Posterior vena cava (tissue), 2 donors: ENCODE results near the gene ASB1. TPM values are rescaled to one million over a fixed set of nuclear protein-coding genes. Genes with fewer than 3 reads are reported as not detected.
"Not testable (repeated sequence)": the region's sequence is repeated elsewhere in the genome, so short reads cannot be mapped to it uniquely, and the experiment has no call there.

Source experiments
- DNase-seq: peaks from one replicate; pipeline ENCODE4 v3.0.0-alpha.2; 2020; ENCODE audit warnings: low spot score
- intact Hi-C, 2 donors: fragments of 100-400 bp; cut with DNase I; formaldehyde crosslinking; loops; one replicate each; pipeline versions ENCODE4 v1.14.1 to v1.14.2; 2022 to 2023
- total RNA-seq, 2 donors: library from RNA; stranded (reverse); fragmentation: NEBNext Ultra II Directional; extraction: Animal tissue kit (Norgen Biotek cat#: 25700); gene quantifications; one replicate each; pipeline ENCODE4 v1.2.1, GENCODE V29; 2021
- donor health status: DM: yes; HTN: yes; CAD: no.
- donor health status: DM: yes; HTN: yes; CAD: no.

Gene ASB1
- total RNA-seq, 2 donors from 2014 or later, result 36.3 to 39.7 TPM

GRCh38 chr2:238399094-238399493, 27.6 kb upstream of the ASB1 start:
- intact Hi-C loops, result no loop called here
- no peak for DNase-seq

DNA sequence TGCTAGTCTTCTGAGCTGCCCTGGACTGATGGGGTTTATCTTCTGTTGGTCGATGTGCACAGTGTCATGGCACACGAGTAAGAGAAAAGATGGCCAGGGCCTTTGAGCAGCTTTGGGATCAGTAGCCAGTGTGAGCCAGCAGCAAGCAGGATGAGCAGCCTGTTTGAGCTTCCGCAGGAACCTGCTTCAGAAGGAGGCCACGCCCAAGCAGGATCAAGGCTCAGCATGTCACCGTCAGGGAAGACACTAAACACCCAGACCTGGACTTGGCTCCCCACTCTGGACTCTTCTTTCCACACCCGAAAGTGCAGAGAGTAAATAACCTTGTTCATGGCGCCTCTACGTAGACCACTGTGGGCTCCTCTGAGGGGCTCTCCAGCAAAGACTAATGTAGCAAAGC, 25.2 kb upstream of the ASB1 start:
- intact Hi-C loops, result no loop called here
- DNase-seq, result no peak

GRCh38 chr2:238403632-238404405, 22.9 kb upstream of the ASB1 start:
- DNase-seq, result no peak
- intact Hi-C loops, result no loop called here

- intact Hi-C loops, result no loop called here
- no peak for DNase-seq
These were observed 22.1 kb upstream of the ASB1 start for GRCh38 chr2:238404406-238405216.

- intact Hi-C loops, DNase-seq: not testable (repeated sequence)
These were observed 21.5 kb upstream of the ASB1 start for GRCh38 chr2:238405217-238405555.

GRCh38 chr2:238406221-238406997, 20.3 kb upstream of the ASB1 start:
- no peak for DNase-seq
- intact Hi-C loops, result no loop called here

GRCh38 chr2:238406998-238407285, 19.8 kb upstream of the ASB1 start:
- intact Hi-C loops, result no loop called here
- no peak for DNase-seq

GRCh38 chr2:238407566-238407965, 19.2 kb upstream of the ASB1 start:
- intact Hi-C loops, result no loop called here
- no peak for DNase-seq

DNA sequence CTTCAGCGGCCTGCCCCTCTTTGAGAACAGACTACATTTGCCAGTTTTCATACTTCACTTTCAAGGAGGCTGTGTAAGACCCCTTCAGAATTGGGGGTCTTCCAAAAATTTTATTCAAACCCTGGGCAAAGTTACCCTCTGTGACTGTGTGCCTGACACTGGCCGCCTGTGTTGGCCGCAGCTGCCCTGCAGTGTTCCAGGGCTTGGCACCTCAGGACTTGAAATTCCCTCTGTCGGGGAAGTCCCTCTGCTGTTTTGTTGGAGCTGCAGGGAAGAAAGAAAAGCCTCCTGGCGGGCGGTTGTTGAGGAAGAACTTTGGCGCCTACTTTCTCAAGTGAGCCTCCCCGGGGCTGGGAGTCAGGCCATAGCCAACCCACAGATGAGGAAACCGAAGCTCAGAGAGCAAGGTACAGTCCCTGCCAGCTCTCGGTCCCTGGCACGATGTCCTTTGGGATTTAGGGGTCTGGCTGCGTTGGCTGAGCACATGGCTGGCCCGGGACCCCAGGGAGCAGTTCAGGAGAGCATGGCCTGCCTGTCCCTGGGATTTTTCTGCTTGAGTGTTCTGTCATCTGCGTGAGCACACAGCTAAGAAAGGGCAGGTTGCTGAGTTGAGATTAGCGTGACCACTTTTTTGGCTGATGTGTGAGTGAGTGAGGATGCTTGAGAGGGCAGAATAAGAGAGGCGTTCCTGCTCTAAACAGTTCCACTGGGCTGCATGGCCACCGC, 17.9 kb upstream of the ASB1 start:
- no peak for DNase-seq
- intact Hi-C loops, result no loop called here

DNA sequence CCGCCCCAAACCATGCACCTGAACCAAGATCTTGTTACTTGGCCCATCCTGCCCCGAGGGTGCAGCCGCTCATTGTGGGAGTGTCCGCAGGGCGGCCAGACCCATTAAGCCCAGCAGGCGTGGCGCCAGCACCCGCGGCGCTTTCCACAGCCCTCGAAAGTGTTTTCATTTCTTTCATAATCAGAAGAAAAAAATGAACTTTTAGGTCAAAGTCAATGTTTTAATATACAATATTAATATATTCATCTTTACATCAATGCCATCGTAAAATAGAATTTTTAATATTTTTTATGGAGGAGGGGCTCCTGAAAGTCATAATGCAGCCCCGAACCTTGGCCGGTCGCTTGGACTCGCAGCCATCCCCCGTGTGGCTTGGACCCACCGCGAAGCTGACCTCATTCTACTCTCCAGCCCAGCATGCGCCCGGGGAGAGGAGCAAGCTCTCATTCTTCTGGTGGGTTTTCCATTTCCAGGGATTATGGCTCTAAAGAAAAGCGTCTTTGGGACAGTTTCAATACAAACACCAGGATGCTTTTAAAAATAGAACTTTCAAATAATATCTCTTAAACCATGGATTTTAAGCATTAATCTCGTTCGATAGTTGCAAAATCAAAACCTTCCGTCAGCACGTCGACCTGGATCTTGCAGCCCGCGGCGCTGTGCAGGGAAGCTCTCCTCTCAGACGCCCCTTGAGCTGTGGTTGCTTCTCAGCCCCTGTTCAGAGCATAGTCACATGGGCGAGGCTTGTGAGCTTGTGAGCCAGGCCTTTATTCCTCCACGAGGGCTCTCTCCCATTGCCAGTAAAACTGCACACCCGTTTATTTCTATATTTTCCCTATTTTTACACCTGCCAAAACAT, 17.2 kb upstream of the ASB1 start:
- intact Hi-C loops, result no loop called here

GRCh38 chr2:238412067-238412767, 14.5 kb upstream of the ASB1 start:
- intact Hi-C loops, result no loop called here
- DNase-seq, result no peak

More for the DNA sequence above, 17.2 kb upstream of the ASB1 start:
- DNase-seq, result no peak

DNA sequence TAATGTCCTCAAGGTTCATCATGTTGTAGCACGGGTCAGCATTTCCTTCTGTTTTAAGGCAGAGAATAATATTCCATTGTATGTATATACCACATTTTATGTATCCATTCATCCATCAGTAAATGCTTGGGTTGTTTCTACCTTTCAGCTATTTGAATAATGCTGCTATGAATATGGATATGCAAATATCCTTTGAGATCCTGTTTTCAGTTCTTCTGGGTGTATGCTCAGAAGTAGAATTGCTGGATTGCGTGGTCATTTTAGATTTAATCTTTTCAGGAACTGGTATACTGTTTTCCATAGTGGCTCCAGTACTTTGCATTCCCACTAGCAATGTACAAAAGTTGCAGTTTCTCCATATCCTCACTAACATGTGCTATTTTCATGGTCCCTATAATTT, 13.4 kb upstream of the ASB1 start:
- no peak for DNase-seq
- intact Hi-C loops, result no loop called here

- intact Hi-C loops, result no loop called here
- no peak for DNase-seq
These were observed 11.5 kb upstream of the ASB1 start for GRCh38 chr2:238415036-238415764.

- intact Hi-C loops, result no loop called here
- DNase-seq, result no peak
These were observed 10.8 kb upstream of the ASB1 start for GRCh38 chr2:238415893-238416292.

GRCh38 chr2:238418196-238418998, 8.3 kb upstream of the ASB1 start:
- intact Hi-C loops, result no loop called here

GRCh38 chr2:238418999-238419546, 7.7 kb upstream of the ASB1 start:
- intact Hi-C loops, result no loop called here
- DNase-seq, result no peak

More at GRCh38 chr2:238418196-238418998, 8.3 kb upstream of the ASB1 start:
- DNase-seq, result no peak
